ENCODE measurements around the gene KXD1. TPM values are rescaled to one million over a fixed set of nuclear protein-coding genes. Genes with fewer than 3 reads are reported as not detected.
"Not testable (repeated sequence)": the region's sequence is repeated elsewhere in the genome, so short reads cannot be mapped to it uniquely, and the experiment has no call there.

Gene KXD1
- total RNA-seq, 6 donors from 2014 or later: 69.6 to 333 (median 103) TPM

GRCh38 chr19:18591735-18592385 is 34.2 kb downstream of the KXD1 start:
- Histone ChIP-seq H3K9me3 (no peaks in the 10 kb centered on the region), H3K27ac (no peak overlapping the region), H3K36me3 (peaks cover 0 to 15% (median 9%) of the 10 kb centered on the region in 4 donors), H3K4me1 (peaks cover 35 to 50% (median 38%) of the 10 kb centered on the region in 4 donors), H3K27me3 (no peaks in the 10 kb centered on the region), H3K4me3 (no peak overlapping the region)
- ATAC-seq (ENCODE audit: low FRiP score in 2 of 2) (no peak), DNase-seq (peak in 1 of 2 donors; percentile 67)
- 90 to 96% methylated on average over 16 to 21 of the region's 22 CpGs for WGBS, 2 donors
- no peak for TF ChIP-seq POLR2A (IDR thresholded peaks at IDR 0.05)
- TF ChIP-seq CTCF (IDR thresholded peaks at IDR 0.05): no peak
- TF ChIP-seq EP300 (IDR thresholded peaks at IDR 0.05): no peak
- TF ChIP-seq POLR2AphosphoS5 (IDR thresholded peaks at IDR 0.05): no peak

GRCh38 chr19:18592732-18593131 is 35.1 kb downstream of the KXD1 start:
- peaks cover 0 to 15% (median 9%) of the 10 kb centered on the region in 4 donors for H3K36me3 ChIP-seq
- not testable (repeated sequence) for H3K9me3 ChIP-seq; ATAC-seq (ENCODE audit: low FRiP score in 2 of 2); H3K27ac ChIP-seq; H3K27me3 ChIP-seq; DNase-seq; H3K4me3 ChIP-seq
- H3K4me1 ChIP-seq: peaks cover 34 to 53% (median 37%) of the 10 kb centered on the region in 4 donors
- WGBS, 2 donors: 82 to 91% methylated on average over 5 of the region's 5 CpGs

GRCh38 chr19:18593367-18594095 is 35.9 kb downstream of the KXD1 start:
- peak overlapping the region in 2 of 4 donors; percentile 42 to 45 for H3K4me3 ChIP-seq
- peak overlapping the region in 3 of 4 donors; percentile 3 to 60 (median 24) for H3K27ac ChIP-seq
- no peaks in the 10 kb centered on the region for H3K27me3 ChIP-seq
- no peak for TF ChIP-seq POLR2A (IDR thresholded peaks at IDR 0.05)
- TF ChIP-seq CTCF (IDR thresholded peaks at IDR 0.05): no peak
- no peak for TF ChIP-seq POLR2AphosphoS5 (IDR thresholded peaks at IDR 0.05)
- TF ChIP-seq EP300 (IDR thresholded peaks at IDR 0.05): no peak
- ATAC-seq (ENCODE audit: low FRiP score in 2 of 2) (no peak), DNase-seq (peak in 1 of 2 donors; percentile 36)
- H3K36me3 ChIP-seq: peaks cover 0 to 15% (median 9%) of the 10 kb centered on the region in 4 donors
- H3K9me3 ChIP-seq: no peaks in the 10 kb centered on the region
- 48 to 50% methylated on average over 14 to 21 of the region's 25 CpGs for WGBS, 2 donors
- peaks cover 26 to 45% (median 30%) of the 10 kb centered on the region in 4 donors for H3K4me1 ChIP-seq

GRCh38 chr19:18594096-18594823 is 36.6 kb downstream of the KXD1 start:
- peak; percentile 77 to 96 for DNase-seq
- H3K4me3 ChIP-seq: peak overlapping the region in 3 of 4 donors; percentile 13 to 45 (median 42)
- peaks cover 26 to 41% (median 30%) of the 10 kb centered on the region in 4 donors for H3K4me1 ChIP-seq
- no peaks in the 10 kb centered on the region for H3K27me3 ChIP-seq
- peak; percentile 76 to 89 for ATAC-seq (ENCODE audit: low FRiP score in 2 of 2)
- TF ChIP-seq EP300 (IDR thresholded peaks at IDR 0.05) (no peak), CTCF (IDR thresholded peaks at IDR 0.05) (peak; percentile 94 to 98 (median 95))
- no peaks in the 10 kb centered on the region for H3K9me3 ChIP-seq
- H3K27ac ChIP-seq: peak overlapping the region in 3 of 4 donors; percentile 3 to 60 (median 24)
- WGBS, 2 donors: 1 to 8% methylated on average over 8 to 40 of the region's 54 CpGs
- H3K36me3 ChIP-seq: peaks cover 0 to 15% (median 9%) of the 10 kb centered on the region in 4 donors
